GM23338 (cell line): Measurements from ENCODE around the gene PPFIBP1. TPM values are rescaled to one million over a fixed set of nuclear protein-coding genes. Genes with fewer than 3 reads are reported as not detected.

Experiments
- ATAC-seq: fragments of 200-7000 bp; cut with Tn5 transposase; 3 replicates; pipeline ENCODE4 v1.9.1; 2020
- DNase-seq: peaks from one replicate; pipeline ENCODE4 v3.0.0-alpha.2; 2015; ENCODE audit warnings: low spot score
- H2AFZ ChIP-seq: fragments of 200-600 bp; sonication (generic); 2 replicates; pipeline ENCODE4 v1.8.0; 2016; ENCODE audit warnings: antibody characterized with exemption, mild to moderate bottlenecking, moderate library complexity
- H3F3A ChIP-seq: fragments of 200-600 bp; sonication (generic); replicated peaks from 2 replicates; pipeline ENCODE4 v1.8.0; 2017; ENCODE audit warnings: antibody characterized with exemption, mixed run types, low read depth
- H3K27ac ChIP-seq: fragments of 200-600 bp; sonication (generic); 2 replicates; pipeline ENCODE4 v1.6.1; 2016; ENCODE audit warnings: low read depth
- H3K27me3 ChIP-seq: fragments of 200-600 bp; sonication (generic); 2 replicates; pipeline ENCODE4 v1.8.0; 2016; ENCODE audit warnings: mild to moderate bottlenecking, mixed run types, moderate library complexity; ENCODE audit not compliant: insufficient read depth
- H3K36me3 ChIP-seq: fragments of 200-600 bp; sonication (generic); 2 replicates; pipeline ENCODE4 v1.8.0; 2016; ENCODE audit warnings: mild to moderate bottlenecking; ENCODE audit not compliant: insufficient read depth
- H3K4me1 ChIP-seq: fragments of 200-600 bp; sonication (generic); 2 replicates; pipeline ENCODE4 v1.8.0; 2016; ENCODE audit warnings: mild to moderate bottlenecking, moderate library complexity; ENCODE audit not compliant: insufficient read depth
- H3K4me2 ChIP-seq: fragments of 200-600 bp; sonication (generic); 2 replicates; pipeline ENCODE4 v1.7.1; 2017; ENCODE audit warnings: mixed run types
- H3K4me3 ChIP-seq: fragments of 200-600 bp; sonication (generic); 2 replicates; pipeline ENCODE4 v1.6.1; 2016; ENCODE audit warnings: mixed run types
- H3K79me2 ChIP-seq: fragments of 200-600 bp; sonication (generic); replicated peaks from 2 replicates; pipeline ENCODE4 v1.8.0; 2017; ENCODE audit warnings: mild to moderate bottlenecking; ENCODE audit not compliant: insufficient read depth
- H3K9me2 ChIP-seq: fragments of 200-600 bp; sonication (generic); 2 replicates; pipeline ENCODE4 v1.8.0; 2017; ENCODE audit not compliant: insufficient read depth
- H4K20me1 ChIP-seq: fragments of 200-600 bp; sonication (generic); replicated peaks from 2 replicates; pipeline ENCODE4 v1.8.0; 2017; ENCODE audit warnings: mild to moderate bottlenecking; ENCODE audit not compliant: insufficient read depth
- H3K27ac Mint-ChIP-seq: 2 replicates; pipeline ENCODE4 v1.8.0; 2020; ENCODE audit warnings: inconsistent platforms, mild to moderate bottlenecking, moderate library complexity, mixed read lengths
- H3K27me3 Mint-ChIP-seq: 3 replicates; pipeline ENCODE4 v1.8.0; 2022; ENCODE audit warnings: low read depth, mild to moderate bottlenecking, moderate library complexity, mixed read lengths, inconsistent platforms; ENCODE audit not compliant: insufficient read depth, poor library complexity
- H3K36me3 Mint-ChIP-seq: 3 replicates; pipeline ENCODE4 v1.8.0; 2021; ENCODE audit warnings: low read depth, mild to moderate bottlenecking, inconsistent platforms, moderate library complexity, mixed read lengths
- H3K4me1 Mint-ChIP-seq: 3 replicates; pipeline ENCODE4 v1.8.0; 2020; ENCODE audit warnings: mild to moderate bottlenecking, inconsistent platforms, mixed read lengths
- H3K4me3 Mint-ChIP-seq: 3 replicates; pipeline ENCODE4 v1.8.0; 2021; ENCODE audit warnings: moderate library complexity, mild to moderate bottlenecking, inconsistent platforms, mixed read lengths
- H3K9me3 Mint-ChIP-seq: 3 replicates; pipeline ENCODE4 v1.8.0; 2020; ENCODE audit warnings: moderate library complexity, mild to moderate bottlenecking, inconsistent platforms, mixed read lengths
- CREB1 ChIP-seq: fragments of 250-450 bp; sonication (Bioruptor Pico); IDR thresholded peaks from 2 replicates; pipeline ENCODE4 v1.5.0; 2020; ENCODE audit warnings: low read depth, mild to moderate bottlenecking, moderate library complexity
- EZH2 ChIP-seq: fragments of 200-600 bp; sonication (generic); IDR thresholded peaks from one replicate; pipeline ENCODE4 v1.8.0; 2017; ENCODE audit warnings: antibody characterized with exemption, mild to moderate bottlenecking, low read depth; ENCODE audit not compliant: unreplicated experiment
- EZH2phosphoT487 ChIP-seq: fragments of 200-600 bp; sonication (generic); IDR thresholded peaks from one replicate; pipeline ENCODE4 v1.8.1; 2018; ENCODE audit warnings: antibody characterized with exemption; ENCODE audit not compliant: unreplicated experiment
- JUNB ChIP-seq: IDR thresholded peaks from one replicate; pipeline ENCODE4 v1.6.1; 2016; ENCODE audit warnings: antibody characterized with exemption; ENCODE audit not compliant: unreplicated experiment
- POLR2AphosphoS5 ChIP-seq: IDR thresholded peaks from 2 replicates; pipeline ENCODE4 v1.6.1; 2016; ENCODE audit warnings: antibody characterized with exemption, low read depth
- ZNF114 ChIP-seq: fragments of 250-450 bp; sonication (Bioruptor Pico); IDR thresholded peaks from 2 replicates; pipeline ENCODE4 v1.5.0; 2020; ENCODE audit warnings: mild to moderate bottlenecking, moderate library complexity
- polyA plus RNA-seq: library from polyadenylated mRNA; unstranded; fragments of >200 nt; fragmentation: Nextera tagmentation; extraction: Ambion mirVana; gene quantifications from 2 replicates; pipeline ENCODE4 v1.2.1, GENCODE V29; 2016
- total RNA-seq: library from RNA; depleted of rRNA; stranded (reverse); fragments of >200 nt; shearing (Covaris generic); gene quantifications from 2 replicates; pipeline ENCODE4 v1.2.3, GENCODE V29; 2014
- TF ChIP-seq, protein P1 (sequence below): IDR thresholded peaks from one replicate; pipeline ENCODE4 v1.6.1; 2018; ENCODE audit warnings: antibody characterized with exemption; ENCODE audit not compliant: unreplicated experiment
- TF ChIP-seq, protein P2 (sequence below): fragments of 250-450 bp; sonication (Bioruptor Pico); IDR thresholded peaks from 2 replicates; pipeline ENCODE4 v1.5.0; 2020; ENCODE audit warnings: mild to moderate bottlenecking, moderate library complexity

Gene PPFIBP1
- total and polyA plus RNA-seq, 2 experiments from 2014 or later = 33.2 to 41.9 TPM

DNA sequence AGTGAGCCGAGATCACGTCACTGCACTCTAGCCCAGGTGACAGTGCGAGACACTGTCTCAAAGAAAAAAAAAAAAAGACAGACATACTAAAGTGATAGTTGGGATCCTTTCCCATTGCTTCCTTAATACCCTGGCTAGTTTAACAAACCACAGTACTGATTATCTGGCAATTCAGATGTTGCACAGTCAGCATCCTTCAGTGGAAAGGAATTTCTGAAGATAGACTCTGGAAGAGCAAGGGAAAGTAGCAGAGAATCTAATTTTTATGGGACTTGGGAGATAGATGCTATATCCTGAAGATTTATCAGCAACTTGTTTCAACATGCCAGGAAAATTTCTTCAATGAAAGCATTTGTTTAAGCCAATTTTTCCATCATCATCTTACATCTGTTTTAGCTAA lies 6.5 kb upstream of the PPFIBP1 start (continued):
- TF ChIP-seq, protein P1, sequence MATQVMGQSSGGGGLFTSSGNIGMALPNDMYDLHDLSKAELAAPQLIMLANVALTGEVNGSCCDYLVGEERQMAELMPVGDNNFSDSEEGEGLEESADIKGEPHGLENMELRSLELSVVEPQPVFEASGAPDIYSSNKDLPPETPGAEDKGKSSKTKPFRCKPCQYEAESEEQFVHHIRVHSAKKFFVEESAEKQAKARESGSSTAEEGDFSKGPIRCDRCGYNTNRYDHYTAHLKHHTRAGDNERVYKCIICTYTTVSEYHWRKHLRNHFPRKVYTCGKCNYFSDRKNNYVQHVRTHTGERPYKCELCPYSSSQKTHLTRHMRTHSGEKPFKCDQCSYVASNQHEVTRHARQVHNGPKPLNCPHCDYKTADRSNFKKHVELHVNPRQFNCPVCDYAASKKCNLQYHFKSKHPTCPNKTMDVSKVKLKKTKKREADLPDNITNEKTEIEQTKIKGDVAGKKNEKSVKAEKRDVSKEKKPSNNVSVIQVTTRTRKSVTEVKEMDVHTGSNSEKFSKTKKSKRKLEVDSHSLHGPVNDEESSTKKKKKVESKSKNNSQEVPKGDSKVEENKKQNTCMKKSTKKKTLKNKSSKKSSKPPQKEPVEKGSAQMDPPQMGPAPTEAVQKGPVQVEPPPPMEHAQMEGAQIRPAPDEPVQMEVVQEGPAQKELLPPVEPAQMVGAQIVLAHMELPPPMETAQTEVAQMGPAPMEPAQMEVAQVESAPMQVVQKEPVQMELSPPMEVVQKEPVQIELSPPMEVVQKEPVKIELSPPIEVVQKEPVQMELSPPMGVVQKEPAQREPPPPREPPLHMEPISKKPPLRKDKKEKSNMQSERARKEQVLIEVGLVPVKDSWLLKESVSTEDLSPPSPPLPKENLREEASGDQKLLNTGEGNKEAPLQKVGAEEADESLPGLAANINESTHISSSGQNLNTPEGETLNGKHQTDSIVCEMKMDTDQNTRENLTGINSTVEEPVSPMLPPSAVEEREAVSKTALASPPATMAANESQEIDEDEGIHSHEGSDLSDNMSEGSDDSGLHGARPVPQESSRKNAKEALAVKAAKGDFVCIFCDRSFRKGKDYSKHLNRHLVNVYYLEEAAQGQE = no peak
- TF ChIP-seq ZNF114 (CRISPR knock-in tag) = no peak

DNA sequence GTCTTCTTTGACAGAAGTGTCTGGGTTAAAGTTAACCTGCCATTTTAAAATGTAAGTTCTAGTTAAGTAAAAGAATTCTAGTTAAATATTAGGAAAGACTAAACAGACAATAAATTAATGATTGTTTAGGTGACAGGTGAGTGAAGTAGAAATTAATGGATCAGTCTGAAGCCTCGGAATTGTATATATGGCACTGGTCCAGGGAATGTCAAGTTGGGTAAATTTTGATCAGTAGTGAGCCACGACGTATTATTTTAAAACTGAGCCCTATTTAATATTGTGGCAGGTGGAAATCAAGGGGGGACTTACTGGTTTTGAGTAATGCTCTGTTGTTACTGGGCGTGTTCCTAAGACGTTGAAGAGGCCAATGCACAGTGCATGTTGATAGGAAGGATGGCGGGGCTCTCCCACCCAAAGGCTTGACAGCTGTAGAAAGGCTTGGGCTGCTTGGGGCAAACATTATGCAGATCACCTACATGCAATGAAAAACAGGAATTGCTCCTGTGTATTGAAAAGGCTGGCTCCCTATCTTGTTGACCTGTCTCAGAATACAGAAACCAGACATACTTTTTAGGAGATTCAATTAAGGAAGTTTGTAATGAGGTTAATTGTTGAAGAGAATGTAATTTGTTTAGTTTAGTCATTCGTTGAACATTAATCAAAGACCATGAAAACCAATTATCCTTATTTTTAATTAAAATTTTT lies 5.9 kb upstream of the PPFIBP1 start:
- ATAC-seq = no peak
- Histone ChIP-seq H4K20me1 (no peaks in the 10 kb centered on the region), H2AFZ (no peak overlapping the region), H3K36me3 (no peaks in the 10 kb centered on the region), H3K4me2 (no peak overlapping the region), H3K4me3 (no peak overlapping the region), H3F3A (no peaks in the 10 kb centered on the region), H3K4me1 (peaks cover 29% of the 10 kb centered on the region), H3K79me2 (no peaks in the 10 kb centered on the region), H3K9me2 (no peaks in the 10 kb centered on the region), H3K27me3 (no peaks in the 10 kb centered on the region), H3K27ac (no peak overlapping the region)
- Mint-ChIP-seq H3K27me3 (peaks cover 3% of the 10 kb centered on the region), H3K36me3 (no peaks in the 10 kb centered on the region), H3K27ac (no peak overlapping the region), H3K4me1 (peaks cover 26% of the 10 kb centered on the region), H3K4me3 (no peak overlapping the region), H3K9me3 (no peaks in the 10 kb centered on the region)
- TF ChIP-seq ZNF114 (CRISPR knock-in tag) (no peak), EZH2phosphoT487 (no peak), POLR2AphosphoS5 (no peak), JUNB (no peak), CREB1 (CRISPR knock-in tag) (no peak), EZH2 (no peak)
- TF ChIP-seq, protein P2, sequence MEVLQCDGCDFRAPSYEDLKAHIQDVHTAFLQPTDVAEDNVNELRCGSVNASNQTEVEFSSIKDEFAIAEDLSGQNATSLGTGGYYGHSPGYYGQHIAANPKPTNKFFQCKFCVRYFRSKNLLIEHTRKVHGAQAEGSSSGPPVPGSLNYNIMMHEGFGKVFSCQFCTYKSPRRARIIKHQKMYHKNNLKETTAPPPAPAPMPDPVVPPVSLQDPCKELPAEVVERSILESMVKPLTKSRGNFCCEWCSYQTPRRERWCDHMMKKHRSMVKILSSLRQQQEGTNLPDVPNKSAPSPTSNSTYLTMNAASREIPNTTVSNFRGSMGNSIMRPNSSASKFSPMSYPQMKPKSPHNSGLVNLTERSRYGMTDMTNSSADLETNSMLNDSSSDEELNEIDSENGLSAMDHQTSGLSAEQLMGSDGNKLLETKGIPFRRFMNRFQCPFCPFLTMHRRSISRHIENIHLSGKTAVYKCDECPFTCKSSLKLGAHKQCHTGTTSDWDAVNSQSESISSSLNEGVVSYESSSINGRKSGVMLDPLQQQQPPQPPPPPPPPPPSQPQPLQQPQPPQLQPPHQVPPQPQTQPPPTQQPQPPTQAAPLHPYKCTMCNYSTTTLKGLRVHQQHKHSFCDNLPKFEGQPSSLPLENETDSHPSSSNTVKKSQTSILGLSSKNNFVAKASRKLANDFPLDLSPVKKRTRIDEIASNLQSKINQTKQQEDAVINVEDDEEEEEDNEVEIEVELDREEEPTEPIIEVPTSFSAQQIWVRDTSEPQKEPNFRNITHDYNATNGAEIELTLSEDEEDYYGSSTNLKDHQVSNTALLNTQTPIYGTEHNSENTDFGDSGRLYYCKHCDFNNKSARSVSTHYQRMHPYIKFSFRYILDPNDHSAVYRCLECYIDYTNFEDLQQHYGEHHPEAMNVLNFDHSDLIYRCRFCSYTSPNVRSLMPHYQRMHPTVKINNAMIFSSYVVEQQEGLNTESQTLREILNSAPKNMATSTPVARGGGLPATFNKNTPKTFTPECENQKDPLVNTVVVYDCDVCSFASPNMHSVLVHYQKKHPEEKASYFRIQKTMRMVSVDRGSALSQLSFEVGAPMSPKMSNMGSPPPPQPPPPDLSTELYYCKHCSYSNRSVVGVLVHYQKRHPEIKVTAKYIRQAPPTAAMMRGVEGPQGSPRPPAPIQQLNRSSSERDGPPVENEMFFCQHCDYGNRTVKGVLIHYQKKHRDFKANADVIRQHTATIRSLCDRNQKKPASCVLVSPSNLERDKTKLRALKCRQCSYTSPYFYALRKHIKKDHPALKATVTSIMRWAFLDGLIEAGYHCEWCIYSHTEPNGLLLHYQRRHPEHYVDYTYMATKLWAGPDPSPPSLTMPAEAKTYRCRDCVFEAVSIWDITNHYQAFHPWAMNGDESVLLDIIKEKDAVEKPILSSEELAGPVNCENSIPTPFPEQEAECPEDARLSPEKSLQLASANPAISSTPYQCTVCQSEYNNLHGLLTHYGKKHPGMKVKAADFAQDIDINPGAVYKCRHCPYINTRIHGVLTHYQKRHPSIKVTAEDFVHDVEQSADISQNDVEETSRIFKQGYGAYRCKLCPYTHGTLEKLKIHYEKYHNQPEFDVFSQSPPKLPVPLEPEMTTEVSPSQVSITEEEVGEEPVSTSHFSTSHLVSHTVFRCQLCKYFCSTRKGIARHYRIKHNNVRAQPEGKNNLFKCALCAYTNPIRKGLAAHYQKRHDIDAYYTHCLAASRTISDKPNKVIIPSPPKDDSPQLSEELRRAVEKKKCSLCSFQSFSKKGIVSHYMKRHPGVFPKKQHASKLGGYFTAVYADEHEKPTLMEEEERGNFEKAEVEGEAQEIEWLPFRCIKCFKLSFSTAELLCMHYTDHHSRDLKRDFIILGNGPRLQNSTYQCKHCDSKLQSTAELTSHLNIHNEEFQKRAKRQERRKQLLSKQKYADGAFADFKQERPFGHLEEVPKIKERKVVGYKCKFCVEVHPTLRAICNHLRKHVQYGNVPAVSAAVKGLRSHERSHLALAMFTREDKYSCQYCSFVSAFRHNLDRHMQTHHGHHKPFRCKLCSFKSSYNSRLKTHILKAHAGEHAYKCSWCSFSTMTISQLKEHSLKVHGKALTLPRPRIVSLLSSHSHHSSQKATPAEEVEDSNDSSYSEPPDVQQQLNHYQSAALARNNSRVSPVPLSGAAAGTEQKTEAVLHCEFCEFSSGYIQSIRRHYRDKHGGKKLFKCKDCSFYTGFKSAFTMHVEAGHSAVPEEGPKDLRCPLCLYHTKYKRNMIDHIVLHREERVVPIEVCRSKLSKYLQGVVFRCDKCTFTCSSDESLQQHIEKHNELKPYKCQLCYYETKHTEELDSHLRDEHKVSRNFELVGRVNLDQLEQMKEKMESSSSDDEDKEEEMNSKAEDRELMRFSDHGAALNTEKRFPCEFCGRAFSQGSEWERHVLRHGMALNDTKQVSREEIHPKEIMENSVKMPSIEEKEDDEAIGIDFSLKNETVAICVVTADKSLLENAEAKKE = no peak
- DNase-seq = no peak
